NCI-H2171 (cell line): Measurements from ENCODE around the gene SETBP1.

ENCODE experiments used
- DNase-seq: peaks from one replicate; lab custom pipeline; 2025; lab: John Stamatoyannopoulos, UW

SETBP1 gene

GRCh38 chr18:44731530-44732237, 51.0 kb downstream of the SETBP1 start:
- DNase-seq: no peak

DNA sequence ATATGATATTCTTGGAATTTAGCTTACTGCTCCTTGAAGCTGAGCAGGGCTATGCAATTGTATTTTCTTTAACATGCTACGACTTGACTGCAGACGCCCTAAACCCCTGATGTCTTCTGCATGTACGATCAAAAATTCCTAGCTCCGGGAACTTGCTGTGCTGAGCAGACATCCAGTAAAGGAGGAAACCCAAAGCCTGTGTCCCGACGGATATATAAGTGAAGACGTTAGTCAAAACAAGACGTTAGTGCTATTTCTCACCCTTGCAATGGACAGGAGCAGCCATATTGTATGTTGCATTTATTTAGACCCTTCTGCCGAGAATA, 51.5 kb downstream of the SETBP1 start:
- DNase-seq: no peak

- DNase-seq: peak; percentile 34
These were observed 51.9 kb downstream of the SETBP1 start for GRCh38 chr18:44732599-44732998.

DNA sequence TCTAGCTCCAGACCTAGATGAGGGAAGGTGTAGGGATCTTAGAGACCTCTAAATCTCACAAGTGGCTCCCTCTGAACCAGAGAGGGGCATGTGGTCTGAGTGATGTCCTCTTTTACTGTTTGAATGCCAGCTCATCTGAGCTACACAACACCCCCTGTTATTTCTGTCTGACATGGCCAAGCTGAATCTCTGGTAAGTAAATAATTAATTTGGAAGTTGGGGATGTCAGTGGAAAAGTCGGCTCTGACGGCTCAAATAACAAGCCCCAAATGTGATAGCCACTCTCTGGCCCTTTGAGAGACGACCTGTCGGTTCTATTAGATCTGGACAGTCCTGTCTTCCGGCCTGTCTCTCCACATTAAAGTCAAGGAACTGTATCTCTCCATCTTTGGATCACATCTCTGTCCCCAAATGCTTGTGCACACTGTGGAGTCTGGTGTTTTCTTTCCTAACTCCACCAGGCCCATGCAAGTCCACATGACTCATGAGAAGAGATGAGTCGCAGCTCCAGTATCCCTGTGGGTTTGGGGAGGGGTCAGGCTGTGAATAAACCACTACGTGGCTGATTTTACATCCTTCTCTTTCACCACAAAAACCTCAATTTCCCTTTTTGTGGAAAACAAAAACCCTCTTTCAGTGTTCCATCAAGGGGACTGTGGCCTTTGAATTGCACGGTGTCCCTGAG, 52.5 kb downstream of the SETBP1 start:
- DNase-seq: no peak

DNA sequence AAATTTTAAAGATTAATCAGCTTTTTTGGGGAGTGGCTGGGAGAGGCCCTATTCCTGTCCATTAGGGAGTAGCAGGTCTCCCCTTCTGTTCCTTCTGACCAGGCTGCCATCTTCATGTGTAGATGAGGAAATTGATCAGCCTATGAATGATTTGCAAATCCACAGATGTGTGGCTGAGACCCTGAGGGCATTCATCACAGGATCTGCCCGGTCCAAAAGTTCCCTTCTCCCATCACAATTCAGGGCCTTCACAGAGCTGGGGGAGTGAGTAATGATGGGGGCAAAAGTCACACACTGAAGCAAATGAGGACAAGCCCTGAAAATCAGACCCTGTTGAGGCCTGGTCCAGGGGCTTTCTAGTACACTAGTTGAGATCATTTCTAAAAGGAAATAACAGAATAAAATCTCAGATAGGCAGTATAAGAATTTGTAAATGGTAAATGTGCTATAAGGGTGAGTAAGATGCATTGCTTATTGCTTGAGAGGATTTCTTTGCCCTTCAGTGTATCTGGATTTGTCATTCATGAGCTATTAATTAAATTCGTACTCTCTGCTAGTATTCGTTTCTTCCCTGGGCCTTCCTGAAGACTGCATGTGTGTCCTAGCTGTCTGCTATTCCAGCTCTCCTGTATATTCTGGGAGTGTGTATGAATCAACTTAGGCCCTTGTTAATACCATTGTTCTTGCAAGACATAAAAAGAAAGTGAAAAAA, 53.2 kb downstream of the SETBP1 start:
- DNase-seq: no peak

DNA sequence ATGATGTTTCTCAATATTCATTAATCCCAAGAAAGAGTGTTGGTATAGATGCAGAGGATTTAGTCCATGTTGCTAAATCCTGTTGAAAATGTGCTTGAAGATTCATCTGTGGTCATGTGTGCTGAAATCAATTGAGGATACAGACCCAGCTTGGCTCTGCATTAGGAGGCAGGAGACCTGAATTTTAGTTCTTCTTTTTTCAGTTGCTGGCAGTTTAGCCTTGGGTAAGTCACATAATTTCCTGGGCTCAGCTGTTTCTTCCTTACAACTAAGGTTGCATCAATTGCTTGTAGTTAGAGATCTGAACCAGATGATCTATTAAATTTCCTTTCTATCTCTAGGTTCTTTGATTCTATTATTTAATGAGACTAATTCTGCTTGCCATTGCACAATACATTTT, 54.4 kb downstream of the SETBP1 start:
- DNase-seq: no peak

- DNase-seq: no peak
These were observed 56.1 kb downstream of the SETBP1 start for GRCh38 chr18:44736664-44737380.

GRCh38 chr18:44737623-44738022, 56.9 kb downstream of the SETBP1 start:
- no peak for DNase-seq

GRCh38 chr18:44740000-44740399, 59.3 kb downstream of the SETBP1 start:
- no peak for DNase-seq

DNA sequence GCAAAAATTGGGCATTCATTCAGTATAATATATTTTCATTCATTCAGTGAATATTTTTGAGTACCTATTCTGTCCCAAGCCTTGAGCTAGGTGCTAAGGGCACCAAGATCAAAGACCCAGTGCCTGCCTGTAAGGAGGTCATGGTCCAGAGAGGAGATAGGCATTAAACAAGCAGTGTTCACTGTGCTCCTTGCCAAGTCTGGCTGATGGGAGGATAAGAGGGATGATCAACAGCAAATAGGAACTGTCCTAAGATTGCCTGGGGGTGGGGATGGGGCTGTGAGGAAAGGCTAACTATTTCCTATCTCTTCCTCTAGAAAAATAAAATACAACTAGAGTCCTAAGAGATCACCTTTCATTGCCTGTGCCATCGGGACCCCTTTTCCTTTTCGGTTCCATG, 60.4 kb downstream of the SETBP1 start:
- no peak for DNase-seq

DNA sequence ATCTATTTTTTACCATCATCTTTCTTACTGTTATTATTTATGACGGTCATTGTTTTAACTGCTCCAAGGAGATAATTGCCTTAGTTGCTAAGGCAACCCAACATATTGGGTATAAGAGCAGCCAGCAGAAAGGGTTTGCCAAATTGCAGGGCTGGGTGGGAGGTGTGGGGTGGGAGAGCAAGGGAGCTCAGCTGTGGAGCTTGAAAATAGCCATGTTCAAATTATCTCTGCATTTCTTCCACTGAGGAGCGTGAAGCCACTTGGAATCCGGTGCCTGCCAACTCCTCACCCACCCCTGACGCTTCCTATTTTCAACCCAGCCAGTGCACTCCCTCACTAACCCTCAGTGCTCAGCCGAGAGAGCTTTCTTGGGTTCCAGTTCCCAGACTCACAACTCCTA, 60.8 kb downstream of the SETBP1 start:
- DNase-seq: no peak

GRCh38 chr18:44742126-44742525, 61.4 kb downstream of the SETBP1 start:
- no peak for DNase-seq

GRCh38 chr18:44742718-44743311, 62.1 kb downstream of the SETBP1 start:
- DNase-seq: peak; percentile 95

- no peak for DNase-seq
These were observed 62.9 kb downstream of the SETBP1 start for GRCh38 chr18:44743631-44744030.

DNA sequence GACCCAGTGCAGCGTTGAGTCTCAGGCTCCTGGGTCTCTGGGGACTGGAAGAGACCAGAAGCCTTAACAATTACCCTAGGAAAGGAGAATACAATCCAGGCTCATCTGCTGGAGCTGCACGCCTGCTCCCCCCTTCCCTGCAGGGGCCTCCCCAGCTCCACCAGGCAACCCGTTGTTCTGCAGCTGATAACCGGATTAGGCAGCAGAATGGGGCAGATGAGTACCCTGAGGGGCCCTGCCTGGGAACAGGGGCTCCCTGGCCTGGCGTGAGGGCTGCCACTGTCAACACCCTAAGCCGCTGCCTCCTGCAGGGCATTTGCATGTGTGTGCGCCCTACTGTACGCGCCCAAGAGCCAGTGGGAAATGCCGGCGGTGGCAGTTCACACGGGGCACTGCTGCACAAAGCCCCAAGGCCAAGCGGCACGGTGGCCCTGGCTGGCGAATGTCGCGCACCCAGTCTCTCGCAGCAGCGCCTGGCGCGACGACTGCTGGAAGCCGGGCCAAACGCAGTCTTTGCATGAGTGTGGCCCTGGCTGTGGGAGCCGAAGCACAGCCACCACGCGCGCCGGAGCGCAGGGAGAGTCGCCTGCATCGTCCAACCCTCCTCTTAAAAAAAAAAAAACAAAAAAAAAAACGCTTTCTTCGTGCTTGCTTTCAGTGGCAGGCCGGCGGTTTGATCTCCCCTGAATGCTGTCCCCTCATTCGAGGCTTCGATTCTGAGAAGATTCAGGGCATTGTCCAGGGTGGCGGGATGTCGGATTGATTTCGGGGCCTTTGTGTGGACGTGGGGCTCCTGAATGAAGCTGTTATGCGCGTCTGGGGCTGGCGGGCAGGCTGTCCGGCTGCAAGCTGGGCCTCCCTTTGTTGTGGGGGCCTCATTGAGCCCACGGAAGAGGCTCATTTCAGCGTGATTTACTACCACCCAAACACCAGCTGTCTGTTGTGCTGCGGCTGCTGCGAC, 63.8 kb downstream of the SETBP1 start:
- DNase-seq: peak; percentile 73

- DNase-seq: no peak
These were observed 66.5 kb downstream of the SETBP1 start for GRCh38 chr18:44747157-44747556.

- no peak for DNase-seq
These were observed 67.9 kb downstream of the SETBP1 start for GRCh38 chr18:44748582-44748981.

DNA sequence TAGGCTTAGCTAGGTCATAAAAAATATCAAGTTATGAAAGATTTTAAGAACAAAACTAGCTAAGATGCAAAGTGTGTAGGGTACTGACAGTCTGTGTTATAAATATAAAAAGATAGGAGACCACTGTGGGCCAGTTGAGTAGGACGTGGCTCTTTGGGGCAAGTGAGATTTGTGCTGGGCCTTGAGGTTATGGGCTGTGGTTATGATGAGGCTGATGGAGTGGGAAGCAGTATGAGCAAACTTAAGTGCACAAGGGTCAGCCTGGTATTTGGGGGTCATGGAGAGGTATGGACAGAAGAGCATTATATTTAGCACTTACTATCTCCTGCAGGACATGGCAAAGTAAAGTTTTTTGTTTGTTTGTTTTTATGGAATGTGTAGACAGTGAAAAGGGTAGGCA, 70.1 kb downstream of the SETBP1 start:
- DNase-seq: no peak

GRCh38 chr18:44754567-44754966, 73.9 kb downstream of the SETBP1 start:
- no peak for DNase-seq

GRCh38 chr18:44758861-44759631, 78.4 kb downstream of the SETBP1 start:
- no peak for DNase-seq
